COLO668 (cell line): ENCODE data around the gene ANKRD28.
"Not testable (repeated sequence)": the region's sequence is repeated elsewhere in the genome, so short reads cannot be mapped to it uniquely, and the experiment has no call there.

Experiments
- DNase-seq: peaks from one replicate; lab custom pipeline; 2025; ENCODE audit not compliant: unreplicated experiment; lab: John Stamatoyannopoulos, UW

The ANKRD28 gene

GRCh38 chr3:15638193-15638890 is 159.4 kb downstream of the ANKRD28 start:
- DNase-seq: no peak

- DNase-seq: no peak
Observed at GRCh38 chr3:15637131-15637951, 160.4 kb downstream of the ANKRD28 start.

DNA sequence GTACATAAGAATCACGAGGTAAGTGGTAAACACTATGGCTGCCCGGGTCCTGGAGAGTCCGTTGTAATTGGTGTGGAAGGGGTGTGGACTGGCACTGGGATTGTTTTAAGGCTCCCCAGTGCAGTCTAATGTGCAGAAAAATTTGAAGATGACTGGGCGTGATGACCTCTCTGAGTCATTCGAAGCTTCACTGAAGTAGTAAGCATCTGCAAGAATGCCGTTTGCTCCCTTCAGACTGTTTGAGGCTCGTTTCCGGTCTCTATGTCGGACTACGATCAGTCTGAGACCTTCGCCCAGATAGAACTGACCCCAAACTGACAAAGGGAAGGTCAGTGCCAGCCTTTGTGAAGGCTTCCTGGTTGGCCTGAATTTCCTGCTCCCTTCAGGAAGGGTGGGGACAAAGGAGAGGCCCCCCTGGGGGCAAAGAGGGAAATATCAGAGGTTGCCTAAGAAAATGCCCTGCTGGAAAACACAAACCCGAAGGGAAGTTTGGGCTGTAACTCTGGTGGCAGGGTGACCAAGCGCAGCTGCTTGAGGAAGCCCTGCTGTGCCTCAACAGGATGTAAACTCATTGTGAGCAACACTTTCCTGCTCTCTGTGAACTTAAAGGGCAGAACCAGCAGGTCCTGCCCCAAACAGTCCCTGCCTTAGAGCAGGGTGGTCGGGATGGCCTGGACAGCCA is 161.6 kb downstream of the ANKRD28 start:
- DNase-seq: no peak

DNA sequence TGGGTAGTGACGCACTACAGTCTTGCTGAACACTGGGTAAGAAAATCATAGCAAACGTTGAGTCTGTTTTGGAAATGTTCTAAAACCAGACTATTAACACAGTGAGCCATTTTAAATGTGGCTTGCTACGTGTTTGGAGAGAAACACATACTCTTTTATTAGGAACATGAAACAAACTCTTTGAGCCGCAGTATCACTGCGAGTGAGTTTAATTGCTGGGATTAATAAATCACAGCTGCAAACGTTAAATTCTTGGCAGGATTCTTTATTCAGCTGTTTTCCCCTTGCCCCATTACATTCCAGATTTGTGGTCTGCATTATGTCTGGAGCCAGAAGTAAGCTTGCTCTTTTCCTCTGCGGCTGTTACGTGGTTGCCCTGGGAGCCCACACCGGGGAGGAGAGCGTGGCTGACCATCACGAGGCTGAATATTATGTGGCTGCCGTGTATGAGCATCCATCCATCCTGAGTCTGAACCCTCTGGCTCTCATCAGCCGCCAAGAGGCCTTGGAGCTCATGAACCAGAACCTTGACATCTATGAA is 162.6 kb downstream of the ANKRD28 start:
- DNase-seq: no peak

GRCh38 chr3:15634671-15635070 is 163.1 kb downstream of the ANKRD28 start:
- no peak for DNase-seq

DNA sequence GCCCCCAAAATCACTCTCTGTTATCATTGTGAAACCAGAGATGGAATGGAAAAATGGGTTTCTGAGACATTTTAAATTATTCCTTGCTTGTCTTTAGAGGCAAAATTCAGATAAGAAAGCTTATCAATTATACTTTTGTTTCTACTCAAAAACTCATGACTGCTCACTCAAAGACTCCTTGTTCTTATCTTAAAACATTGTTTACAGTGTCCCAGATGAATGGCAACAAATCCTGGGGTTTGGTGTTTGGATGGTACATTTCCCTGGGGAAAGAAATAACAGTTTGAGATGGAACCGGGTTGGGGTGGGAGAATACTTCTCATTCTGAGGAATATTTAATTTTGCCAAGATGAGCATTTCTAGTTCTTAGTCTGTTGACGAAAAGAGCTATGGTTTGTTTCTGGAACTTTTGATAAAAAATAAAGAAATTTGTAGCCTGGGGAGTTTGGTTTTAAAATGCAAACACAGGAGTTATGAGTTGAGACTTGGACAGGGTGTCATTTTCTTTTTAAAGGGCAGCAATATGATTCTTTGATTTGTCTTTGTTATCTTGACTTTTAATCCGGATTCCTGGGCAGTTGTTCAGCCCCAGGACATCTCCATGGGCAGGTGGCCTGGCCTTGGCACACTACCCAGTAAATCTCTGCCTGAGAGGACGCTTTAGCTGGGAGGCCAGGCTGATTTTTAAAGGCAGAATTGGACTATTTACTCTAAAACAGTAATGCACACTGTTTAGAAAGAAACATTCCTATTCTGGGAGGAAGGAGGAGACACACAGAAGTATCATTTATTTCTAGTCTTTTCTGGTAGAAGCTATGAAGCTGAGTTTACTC is 163.8 kb downstream of the ANKRD28 start:
- DNase-seq: no peak

GRCh38 chr3:15633159-15633558 is 164.6 kb downstream of the ANKRD28 start:
- DNase-seq: no peak

GRCh38 chr3:15632212-15632580 is 165.6 kb downstream of the ANKRD28 start:
- no peak for DNase-seq

DNA sequence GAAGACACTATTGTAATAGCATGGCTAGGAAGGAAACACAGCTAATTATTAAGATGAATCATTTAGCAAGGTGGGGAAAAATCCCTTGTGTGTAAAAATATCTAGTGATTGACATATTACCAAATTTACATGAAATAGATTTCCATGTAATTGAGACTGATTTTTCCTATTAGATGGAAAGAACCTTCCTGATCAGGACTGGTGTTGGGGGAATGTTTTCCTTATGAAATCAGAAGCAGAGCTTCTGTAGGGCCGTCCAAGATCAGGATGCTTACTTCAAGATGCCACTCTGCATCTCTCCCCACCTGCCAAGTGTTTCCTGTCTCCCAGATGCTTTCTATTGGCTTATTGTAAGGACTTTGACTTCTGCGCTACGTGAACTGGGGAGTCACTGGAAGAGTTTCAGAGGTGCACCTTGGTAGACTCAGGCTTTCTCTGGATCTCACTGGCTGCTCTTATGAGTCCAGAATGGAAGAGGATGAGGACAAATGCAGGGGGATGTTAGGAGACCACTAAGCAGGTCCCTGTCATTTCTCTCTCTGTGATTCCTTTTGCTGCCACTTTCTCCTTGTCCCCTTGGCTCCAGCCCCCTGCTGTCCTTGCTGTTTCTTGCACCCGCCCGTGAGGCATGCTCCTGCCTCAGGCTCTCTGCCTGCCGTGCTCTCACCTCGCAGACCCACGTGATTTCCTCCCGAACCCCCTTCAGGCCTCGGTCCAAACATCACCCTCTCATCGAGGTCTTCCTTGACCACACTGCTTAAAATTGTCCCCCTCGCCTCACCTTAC is 166.2 kb downstream of the ANKRD28 start:
- no peak for DNase-seq

GRCh38 chr3:15630646-15631350 is 167.0 kb downstream of the ANKRD28 start:
- DNase-seq: no peak

- peak; percentile 4 for DNase-seq
Observed at GRCh38 chr3:15629860-15630597, 167.8 kb downstream of the ANKRD28 start.

GRCh38 chr3:15628967-15629366 is 168.8 kb downstream of the ANKRD28 start:
- DNase-seq: no peak

- DNase-seq: no peak
Observed at GRCh38 chr3:15623535-15624440, 174.0 kb downstream of the ANKRD28 start.

- DNase-seq: not testable (repeated sequence)
Observed at GRCh38 chr3:15619659-15620464, 177.9 kb downstream of the ANKRD28 start.
